ENCODE data around the gene RNASE13.

Gene RNASE13

GRCh38 chr14:21034707-21035106, at the start of gene RNASE13:
Gene RNASE13, minus strand, starts transcription at chr14:21034807. Its CDS starts 519 bp downstream, at chr14:21034288.
- DNase-seq = no peak

DNA sequence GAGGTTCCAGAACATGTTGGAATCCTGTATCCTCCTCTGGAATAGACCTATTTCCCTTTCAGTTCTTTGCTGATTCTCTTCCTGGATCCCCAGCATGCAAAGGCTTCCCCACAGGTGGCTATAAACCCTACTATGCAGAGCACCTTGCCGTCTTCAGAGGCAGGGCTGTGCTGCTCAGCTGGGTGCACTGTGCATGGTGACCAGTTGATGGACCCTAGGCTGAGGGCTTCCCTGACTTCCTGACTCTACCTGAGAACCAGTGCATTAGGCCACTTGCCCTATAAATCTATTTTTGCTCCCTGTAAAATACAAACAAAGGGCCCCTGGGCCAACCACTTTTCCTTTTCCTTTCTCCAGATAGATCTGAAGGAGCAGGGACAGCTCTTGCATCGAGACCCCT, 49.8 kb upstream of the RNASE13 start:
- no peak for DNase-seq

DNA sequence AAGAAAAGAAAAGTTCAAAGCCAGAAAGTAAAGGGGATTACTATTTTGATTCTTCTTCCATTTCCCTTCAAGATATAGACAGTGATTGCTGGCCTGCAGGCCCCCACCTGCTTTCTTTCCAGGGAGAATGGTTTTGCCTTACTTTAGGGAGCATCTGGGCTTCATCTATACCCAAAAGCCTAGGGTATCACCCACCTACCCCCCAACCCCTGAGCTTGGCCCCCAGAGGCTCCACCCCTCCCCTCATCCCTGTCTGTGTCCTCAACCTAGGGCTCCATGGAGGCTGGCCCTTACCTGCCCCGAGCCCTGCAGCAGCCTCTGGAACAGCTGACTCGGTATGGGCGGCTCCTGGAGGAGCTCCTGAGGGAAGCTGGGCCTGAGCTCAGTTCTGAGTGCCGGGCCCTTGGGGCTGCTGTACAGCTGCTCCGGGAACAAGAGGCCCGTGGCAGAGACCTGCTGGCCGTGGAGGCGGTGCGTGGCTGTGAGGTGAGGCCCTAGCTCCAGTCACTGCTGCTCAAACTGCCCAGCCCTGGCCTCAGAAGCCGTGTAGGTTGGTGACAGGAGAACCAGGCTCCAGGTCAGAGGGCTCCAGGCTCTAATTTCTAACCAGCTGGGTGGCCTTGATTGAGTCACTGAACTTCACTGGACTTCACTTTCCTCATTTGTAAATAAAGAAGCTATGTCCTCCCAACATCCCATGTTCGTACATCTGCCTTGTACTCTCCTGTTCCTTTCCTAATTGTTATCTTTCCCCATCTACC, 49.1 kb upstream of the RNASE13 start:
- no peak for DNase-seq

- DNase-seq = no peak
Observed at GRCh38 chr14:21081521-21082142, 47.0 kb upstream of the RNASE13 start.

DNA sequence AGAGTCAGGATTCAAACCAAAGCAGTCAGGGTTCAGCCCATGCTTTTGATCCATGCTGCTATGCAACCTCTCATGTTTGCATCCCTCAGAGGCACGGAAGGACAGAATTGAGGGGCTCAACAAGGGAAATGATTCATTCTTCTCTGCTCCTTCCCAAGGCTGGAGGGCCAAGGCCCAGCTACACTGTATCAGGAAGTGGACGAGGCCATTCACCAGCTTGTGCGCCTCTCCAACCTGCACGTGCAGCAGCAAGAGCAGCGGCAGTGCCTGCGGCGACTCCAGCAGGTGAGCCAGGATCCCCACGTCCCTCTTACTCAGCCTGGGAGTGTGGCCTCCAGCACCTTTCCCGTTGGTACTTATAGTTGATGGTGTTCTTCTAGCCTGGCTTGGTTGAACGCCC, 44.1 kb upstream of the RNASE13 start:
- DNase-seq = no peak

GRCh38 chr14:21078287-21078686, 43.7 kb upstream of the RNASE13 start:
- no peak for DNase-seq

DNA sequence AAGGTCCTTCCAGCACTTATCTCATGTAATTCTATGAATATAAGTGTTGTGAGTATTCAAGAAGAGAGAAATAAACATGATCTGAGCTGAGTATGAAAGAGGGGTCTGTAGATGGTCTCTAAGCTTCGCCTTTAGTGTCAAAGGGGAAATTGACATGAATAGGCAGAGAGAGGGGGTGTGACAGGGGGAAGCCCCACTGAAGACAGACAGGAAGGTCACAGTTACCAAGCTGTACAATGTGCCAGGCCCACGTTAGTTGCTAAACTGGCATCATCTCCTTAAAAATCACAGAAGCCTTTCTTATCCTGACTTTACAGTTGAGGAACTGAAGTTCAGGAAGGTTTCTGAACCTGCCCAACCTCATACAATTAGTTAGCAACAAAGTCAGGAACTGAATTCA, 43.1 kb upstream of the RNASE13 start:
- DNase-seq = no peak

DNA sequence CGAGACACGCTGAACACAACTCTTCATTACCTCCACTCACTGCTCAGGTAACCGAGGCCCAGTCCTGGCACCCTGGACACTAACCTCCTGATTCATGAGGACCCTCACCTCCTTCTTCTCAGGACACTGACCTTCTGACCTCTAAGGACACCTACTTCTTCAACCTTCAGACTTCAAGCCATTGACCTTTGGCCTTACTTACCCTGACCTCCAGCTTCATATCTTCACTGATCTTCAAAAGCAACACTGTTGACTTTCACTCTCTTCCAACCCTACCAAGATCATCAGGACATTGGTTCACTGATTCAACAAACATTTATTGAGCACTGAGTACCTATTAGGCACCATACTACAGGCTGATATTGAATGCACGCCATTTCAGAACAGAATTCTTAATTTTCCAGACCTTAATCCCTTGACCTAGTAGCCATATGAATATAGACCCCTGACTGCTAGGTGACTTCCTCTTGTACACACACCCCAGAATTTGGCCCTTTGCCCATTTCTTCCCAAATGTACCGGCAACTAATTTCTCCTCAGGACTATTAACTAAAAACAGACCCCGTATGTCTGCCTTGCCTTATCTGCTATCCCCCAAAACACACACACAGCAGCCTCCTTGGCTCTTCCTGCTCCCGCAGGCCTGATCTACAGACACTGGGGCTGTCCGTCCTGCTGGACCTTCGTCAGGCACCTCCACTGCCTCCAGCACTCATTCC, 41.3 kb upstream of the RNASE13 start:
- no peak for DNase-seq

DNA sequence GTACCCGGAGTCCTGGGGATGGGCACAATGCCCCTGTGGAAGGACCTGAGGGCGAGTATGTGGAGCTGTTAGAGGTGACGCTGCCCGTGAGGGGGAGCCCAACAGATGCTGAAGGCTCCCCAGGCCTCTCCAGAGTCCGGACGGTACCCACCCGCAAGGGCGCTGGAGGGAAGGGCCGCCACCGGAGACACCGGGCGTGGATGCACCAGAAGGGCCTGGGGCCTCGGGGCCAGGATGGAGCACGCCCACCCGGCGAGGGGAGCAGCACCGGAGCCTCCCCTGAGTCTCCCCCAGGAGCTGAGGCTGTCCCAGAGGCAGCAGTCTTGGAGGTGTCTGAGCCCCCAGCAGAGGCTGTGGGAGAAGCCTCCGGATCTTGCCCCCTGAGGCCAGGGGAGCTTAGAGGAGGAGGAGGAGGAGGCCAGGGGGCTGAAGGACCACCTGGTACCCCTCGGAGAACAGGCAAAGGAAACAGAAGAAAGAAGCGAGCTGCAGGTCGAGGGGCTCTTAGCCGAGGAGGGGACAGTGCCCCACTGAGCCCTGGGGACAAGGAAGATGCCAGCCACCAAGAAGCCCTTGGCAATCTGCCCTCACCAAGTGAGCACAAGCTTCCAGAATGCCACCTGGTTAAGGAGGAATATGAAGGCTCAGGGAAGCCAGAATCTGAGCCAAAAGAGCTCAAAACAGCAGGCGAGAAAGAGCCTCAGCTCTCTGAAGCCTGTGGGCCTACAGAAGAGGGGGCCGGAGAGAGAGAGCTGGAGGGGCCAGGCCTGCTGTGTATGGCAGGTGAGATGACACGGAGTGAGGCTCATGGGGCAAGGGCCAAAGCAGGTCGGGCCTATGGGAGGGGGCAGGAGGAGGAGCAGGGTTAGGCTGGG, 40.0 kb upstream of the RNASE13 start:
- no peak for DNase-seq

DNA sequence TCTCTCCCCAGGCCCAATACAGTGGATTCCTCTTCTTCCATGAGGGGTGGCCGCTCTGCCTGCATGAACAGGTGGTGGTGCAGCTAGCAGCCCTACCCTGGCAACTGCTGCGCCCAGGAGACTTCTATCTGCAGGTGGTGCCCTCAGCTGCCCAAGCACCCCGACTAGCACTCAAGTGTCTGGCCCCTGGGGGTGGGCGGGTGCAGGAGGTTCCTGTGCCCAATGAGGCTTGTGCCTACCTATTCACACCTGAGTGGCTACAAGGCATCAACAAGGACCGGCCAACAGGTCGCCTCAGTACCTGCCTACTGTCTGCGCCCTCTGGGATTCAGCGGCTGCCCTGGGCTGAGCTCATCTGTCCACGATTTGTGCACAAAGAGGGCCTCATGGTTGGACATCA, 39.3 kb upstream of the RNASE13 start:
- no peak for DNase-seq

DNA sequence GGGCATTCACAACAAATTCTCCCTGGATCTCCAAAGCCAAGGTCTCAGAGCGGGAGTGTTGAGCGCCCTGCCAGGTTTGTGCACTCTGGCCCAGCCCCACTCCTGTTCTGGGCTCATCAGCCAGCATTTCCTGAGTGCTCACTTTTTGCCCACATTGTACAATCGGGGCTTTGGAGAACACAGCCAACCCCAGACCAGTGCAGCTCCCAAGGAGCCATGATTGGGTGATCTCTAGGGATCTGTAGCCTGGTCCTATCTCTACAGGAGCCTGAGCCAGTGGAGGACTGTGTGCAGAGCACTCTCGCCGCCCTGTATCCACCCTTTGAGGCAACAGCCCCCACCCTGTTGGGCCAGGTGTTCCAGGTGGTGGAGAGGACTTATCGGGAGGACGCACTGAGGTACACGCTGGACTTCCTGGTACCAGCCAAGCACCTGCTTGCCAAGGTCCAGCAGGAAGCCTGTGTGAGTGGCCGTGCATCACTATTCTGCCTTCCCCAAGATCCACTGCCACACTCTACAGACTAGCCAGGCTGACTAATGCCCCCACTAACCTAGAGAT, 38.3 kb upstream of the RNASE13 start:
- no peak for DNase-seq

GRCh38 chr14:21072031-21072473, 37.4 kb upstream of the RNASE13 start:
- no peak for DNase-seq

DNA sequence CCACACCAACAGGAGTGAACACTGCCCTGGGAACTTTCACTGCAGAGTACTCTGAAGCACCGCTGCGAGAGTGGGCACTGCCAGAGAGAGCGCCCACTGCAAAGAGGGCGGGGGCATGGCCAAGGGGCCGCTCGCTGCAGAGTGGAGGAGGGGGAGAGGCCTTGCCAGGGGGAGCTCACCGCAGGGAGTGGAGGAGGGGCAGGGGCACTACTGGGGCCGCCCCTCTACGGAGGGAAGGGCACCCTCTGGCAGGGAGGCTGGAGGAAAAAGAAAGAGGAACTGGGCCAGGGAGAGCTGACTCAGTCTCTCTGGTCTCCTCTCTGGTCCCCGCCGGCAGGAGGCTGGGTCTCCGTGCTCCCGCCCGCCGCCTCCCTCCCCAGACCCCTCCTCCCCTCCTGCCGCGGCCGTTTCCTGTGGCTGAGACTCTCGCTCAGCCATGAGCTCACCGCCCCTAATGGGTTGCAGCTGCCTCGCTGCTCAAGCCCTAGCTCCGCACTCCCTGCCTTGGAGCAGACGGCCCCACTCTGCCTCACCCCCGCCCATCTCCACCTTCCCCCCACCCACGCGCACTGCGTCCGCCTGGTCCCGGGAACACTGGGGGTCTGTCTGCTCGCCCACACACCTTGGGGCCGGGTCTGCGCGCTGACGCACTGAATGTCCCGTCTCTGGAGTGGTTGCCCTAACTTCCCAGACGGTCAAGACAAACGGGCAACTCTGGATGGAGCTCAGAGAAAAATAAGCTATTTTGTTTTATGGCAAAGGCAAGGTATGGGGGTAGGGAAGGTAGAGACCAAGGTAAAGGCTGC, 36.8 kb upstream of the RNASE13 start:
- peak; percentile 41 for DNase-seq

- no peak for DNase-seq
Observed at GRCh38 chr14:21070610-21071224, 36.1 kb upstream of the RNASE13 start.

DNA sequence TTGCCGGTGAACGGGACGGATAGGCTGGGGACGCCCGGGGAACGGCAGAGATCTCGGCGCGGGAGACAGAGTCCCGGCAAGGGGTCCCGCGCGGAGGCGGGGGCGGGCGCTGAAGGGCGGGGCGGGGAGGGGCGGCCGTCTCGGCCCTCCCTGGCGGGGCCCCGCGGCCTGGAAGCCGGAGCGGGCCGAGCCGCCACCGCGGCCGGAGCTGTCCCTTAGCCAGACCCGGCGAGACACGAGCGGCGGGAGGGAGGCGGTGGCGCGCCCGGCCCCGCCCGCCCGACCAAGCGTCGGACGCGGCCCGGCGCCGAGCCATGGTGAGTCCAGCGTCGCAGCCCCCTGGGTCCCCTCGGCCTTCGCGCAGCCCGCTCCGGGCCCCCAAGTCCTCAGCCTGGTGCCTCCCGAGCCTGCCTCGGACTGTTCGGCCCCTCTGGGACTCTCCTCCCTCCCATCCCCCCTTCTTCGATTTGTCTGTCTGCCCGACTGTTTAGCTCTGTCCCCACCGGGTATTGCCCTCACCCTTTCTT, 35.5 kb upstream of the RNASE13 start, which contains the start of gene ARHGEF40:
Gene ARHGEF40, plus strand, starts transcription at position 222 of the 527 bp plus-strand sequence. Its CDS starts 93 bp downstream, at position 315.
- no peak for DNase-seq

- no peak for DNase-seq
Observed at GRCh38 chr14:21069388-21070082, 34.9 kb upstream of the RNASE13 start.

DNA sequence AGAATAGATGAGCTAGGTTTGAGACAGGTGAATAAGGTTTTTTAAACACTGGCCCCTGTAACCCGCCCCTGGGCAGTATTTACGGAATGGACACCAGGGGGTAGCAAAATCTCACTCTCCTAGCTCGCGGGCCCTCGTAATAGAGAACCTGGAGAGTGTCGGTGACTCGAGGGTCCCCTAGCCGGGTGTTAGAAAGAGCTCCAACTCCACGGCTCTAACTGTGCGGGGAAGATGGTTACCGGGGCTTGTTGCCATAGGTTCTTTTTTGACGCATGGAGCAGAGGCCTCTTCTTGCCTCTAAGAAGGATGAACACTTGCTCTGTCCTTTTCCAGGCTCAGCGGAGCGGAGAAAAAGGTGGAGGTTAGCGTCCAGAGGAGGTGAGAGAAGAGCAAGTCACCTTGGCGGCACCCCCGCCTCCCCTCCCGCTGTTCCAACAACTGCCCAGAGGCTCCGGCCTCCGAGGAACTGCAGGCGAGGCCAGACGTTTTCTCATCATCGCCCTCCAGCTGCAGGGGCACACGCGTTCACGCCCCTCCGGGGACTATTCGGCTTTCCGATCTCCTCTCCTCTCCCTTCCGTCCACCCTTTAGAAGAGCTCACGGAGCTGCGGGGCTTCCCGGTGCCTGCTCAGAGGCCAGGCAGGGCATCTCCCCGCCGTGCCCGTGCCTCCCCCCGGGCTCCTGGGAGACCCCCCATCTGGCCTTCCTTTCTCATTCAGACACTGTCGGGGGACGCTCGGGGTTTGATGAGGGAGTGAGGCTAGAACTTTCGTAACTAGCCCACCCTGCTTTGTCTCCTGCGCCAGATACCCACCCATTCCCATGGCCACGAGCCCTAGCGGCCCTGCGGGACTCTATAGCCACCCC, 34.1 kb upstream of the RNASE13 start:
- DNase-seq = peak; percentile 58

DNA sequence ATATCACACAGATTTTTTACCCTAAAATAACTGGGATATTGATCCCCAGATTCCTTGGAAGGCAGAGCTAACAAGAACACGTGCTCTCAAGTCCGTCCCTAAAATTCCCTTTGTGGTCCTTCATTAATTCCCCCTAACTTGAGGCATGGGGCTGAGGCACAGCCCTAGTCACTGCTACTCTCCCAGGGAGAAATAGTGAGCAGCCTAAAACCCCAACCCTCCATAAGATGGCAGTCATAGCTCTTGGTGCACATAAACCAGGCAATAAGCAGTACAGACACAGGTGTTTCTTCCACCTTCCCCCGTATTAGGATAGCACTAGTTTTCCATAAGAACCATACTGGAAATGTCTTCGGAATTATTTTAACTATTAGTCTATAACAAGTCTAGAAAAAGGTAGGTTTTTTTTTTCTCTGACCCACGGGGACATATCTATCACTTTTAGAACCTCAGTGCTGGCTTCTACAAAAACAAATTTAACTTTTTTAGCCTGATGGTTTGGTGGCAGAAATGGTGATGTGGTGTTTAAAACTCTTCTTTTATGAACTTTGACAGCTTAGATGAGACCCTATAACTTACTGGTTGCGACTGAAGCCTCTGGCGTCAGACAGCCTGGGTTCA, 32.4 kb upstream of the RNASE13 start:
- DNase-seq = no peak

DNA sequence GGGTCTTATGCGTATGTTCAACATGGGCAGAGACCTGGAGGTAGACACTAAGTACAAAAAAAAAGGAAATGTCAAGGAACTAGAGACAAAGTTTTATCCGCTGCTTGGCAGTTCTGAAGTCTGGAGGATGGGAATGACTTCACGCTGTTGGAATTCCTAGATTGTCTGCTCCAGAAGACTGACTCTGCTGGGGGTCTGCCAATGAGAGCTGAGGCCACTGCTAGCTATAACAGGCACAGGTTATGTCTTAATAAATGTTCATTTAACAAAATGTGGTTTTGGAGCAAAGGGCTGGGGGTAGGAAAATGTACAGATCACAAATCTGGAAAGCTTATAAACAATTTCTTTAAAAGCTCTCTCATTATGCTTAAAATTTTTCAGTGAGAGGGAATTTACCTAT, 28.9 kb upstream of the RNASE13 start:
- no peak for DNase-seq

All from activated gamma-delta T cell treated with Interleukin-2 at 50 U/mL for 16 hours (primary cell).